HG03025 (cell line): ENCODE data around the gene E2F1.
"Not testable (repeated sequence)": the region's sequence is repeated elsewhere in the genome, so short reads cannot be mapped to it uniquely, and the experiment has no call there.

ENCODE experiments used
- ATAC-seq: cut with Tn5 transposase; IDR thresholded peaks from one replicate; pipeline ENCODE4 v1.9.1; 2021; ENCODE audit warnings: mild to moderate bottlenecking, moderate library complexity; ENCODE audit not compliant: unreplicated experiment, low FRiP score

E2F1 gene

GRCh38 chr20:33711446-33711738 is 25.2 kb upstream of the E2F1 start:
- ATAC-seq = no peak

DNA sequence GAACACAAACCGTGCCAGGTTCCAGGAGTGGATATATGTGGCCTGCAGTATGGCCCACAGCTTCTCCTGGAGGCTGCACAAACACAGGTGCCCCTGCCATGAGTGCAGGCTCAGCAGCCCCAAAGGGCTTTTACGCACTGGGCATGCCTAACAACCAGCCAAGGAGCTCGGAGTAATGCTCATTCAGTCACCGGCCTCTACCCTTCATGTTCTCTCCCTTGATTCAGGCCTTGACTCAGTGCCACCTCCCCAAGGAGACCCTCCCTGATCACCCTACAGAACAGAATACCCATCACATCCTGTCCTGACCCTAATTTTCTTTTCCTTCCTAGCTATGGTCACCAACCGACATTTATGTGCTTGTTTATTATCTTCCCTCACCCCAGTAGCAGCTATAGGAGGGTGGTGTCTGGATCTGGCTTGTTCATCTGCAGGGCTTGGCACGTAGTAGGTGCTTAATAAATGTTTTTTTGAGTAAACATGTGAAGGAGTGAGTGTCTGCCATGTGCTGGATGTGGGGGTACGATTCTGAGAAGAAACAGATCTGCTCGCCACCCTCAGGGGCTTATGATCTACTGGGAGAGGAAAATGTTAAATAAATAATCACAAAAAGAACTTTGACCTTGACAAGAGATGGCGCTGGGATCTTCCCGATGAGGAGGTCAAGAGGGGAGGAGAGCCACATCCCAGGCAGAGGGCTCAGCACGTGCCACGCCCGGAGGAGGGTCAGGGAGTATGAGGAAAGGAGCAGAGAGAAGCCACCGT is 24.7 kb upstream of the E2F1 start:
- ATAC-seq = no peak

DNA sequence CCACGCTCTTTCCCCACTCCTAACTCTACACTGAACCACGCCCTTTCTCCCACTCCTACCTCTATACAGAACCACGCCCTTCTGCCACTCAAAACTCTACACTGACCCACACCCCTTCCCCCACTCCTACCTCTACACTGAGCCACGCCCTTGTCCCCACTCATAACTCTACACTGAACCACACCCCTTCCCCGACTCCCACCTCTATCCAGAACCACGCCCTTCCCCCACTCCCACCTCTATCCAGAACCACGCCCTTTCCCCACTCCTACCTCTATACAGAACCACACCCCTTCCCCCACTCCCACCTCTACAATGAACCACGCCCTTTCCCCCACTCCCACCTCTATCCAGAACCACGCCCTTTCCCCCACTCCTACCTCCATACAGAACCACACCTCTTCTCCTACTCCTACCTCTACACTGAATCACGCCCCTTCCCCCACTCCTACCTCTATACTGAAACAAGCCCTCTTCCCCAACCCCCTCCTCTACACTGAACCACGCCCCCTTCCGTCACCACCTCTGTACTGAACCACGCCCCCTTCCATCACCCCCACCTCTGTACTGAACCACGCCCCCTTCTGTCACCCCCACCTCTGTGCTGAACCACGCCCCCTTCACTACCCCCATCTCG is 23.8 kb upstream of the E2F1 start:
- ATAC-seq = no peak

DNA sequence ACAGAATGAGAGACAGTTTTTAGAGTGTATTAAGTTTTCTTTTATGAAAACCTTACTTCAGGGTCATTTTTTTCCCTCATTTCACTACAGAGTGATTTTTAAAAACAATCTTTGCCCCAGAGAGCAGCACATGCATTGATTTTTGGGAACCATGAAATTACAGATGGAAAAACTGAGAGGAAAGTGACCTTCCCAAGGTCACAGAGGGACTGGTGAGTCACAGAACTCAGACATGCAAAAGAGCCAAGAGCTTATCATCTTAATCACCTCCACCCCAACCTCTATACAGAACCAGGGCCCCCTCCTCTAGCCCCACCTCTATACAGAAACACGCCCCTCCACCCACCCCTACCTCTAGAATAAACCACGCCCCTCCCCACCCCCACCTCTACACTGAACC is 23.2 kb upstream of the E2F1 start:
- ATAC-seq = no peak

GRCh38 chr20:33707668-33708067 is 21.5 kb upstream of the E2F1 start:
- ATAC-seq = no peak

DNA sequence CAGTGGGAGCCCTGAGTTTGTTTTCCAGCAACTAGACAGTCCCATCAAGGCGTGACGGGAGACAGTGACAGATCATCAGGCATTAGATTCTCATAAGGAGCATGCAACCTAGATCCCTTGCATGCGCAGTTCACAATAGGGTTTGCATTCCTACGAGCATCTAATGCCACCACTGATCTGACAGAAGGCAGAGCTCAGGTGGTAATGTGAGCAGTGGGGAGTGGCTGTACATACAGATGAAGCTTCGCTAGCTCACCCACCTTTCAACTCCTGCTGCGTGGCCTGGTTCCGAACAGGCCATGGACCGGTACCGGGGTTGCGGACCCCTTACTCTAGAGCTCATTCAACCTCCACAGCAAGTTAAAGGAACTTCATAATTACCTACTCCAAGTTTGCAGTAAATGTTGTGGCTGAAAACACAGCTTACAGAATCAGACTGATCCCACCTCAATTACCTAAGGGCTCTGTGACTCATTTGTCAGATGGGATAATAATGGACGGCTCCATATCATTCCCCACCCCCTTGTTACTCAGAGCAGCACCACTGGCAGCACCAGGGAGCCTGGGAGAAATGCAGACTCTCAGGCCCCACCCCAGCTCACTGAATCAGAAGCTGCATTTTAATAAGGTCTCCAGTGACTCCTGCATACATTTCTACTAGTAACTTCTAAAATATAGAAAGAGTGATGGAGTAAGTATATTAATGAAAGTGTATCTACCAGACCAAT is 18.2 kb upstream of the E2F1 start:
- no peak for ATAC-seq

GRCh38 chr20:33703498-33704137 is 17.4 kb upstream of the E2F1 start:
- ATAC-seq = no peak

GRCh38 chr20:33702861-33703260 is 16.7 kb upstream of the E2F1 start:
- no peak for ATAC-seq

- ATAC-seq = no peak
Observed at GRCh38 chr20:33701629-33702450, 15.7 kb upstream of the E2F1 start.

GRCh38 chr20:33700696-33701441 is 14.7 kb upstream of the E2F1 start:
- not testable (repeated sequence) for ATAC-seq

DNA sequence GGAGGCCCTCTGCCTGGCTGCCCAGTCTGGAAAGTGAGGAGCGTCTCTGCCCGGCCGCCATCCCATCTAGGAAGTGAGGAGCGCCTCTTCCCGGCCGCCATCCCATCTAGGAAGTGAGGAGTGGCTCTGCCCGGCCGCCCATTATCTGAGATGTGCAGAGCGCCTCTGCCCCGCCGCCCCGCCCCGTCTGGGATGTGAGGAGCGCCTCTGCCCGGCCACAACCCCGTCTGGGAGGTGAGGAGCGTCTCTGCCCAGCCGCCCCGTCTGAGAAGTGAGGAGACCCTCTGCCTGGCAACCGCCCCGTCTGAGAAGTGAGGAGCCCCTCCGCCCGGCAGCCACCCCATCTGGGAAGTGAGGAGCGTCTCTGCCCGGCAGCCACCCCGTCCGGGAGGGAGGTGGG is 12.8 kb upstream of the E2F1 start:
- ATAC-seq = not testable (repeated sequence)

DNA sequence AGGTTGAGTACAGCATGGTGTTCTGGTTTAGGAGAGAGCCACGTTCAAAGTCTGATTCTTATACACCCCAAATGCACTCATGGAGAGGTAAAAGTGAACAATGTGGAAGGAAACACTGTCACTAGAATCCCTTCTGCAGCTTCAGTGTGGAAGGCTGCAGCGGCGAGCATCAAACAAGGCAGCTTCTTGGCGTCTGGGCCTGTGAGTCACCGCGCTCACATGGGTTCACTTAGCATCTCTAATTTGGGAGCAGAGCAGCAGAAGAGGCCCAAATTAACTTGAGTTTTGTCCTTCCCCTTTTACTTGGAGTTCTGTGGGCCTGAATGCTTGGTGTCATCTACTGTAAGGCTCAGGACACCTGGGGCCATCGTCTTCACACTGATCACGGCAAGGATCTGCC is 10.9 kb upstream of the E2F1 start:
- ATAC-seq = no peak

DNA sequence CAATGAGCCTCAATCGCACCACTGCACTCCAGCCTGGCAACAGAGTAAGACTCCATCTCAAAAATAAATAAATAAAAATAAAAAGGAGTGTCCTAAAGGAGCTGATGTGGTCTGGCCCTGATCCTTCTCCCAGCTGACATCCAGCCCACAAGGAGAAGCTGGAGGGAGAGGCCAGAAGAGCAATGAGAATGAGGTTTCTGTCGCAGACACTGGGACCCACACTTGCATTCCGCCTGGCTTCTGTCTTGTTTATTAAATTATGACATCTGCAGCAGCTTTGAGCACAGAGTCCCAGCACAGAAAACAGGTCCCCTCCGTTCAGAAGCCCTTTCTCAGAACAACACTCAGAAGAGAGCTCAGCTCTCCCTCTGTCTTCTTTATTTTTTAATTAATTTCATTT is 10.3 kb upstream of the E2F1 start:
- ATAC-seq = no peak

GRCh38 chr20:33694639-33695012 is 8.4 kb upstream of the E2F1 start:
- ATAC-seq = no peak

DNA sequence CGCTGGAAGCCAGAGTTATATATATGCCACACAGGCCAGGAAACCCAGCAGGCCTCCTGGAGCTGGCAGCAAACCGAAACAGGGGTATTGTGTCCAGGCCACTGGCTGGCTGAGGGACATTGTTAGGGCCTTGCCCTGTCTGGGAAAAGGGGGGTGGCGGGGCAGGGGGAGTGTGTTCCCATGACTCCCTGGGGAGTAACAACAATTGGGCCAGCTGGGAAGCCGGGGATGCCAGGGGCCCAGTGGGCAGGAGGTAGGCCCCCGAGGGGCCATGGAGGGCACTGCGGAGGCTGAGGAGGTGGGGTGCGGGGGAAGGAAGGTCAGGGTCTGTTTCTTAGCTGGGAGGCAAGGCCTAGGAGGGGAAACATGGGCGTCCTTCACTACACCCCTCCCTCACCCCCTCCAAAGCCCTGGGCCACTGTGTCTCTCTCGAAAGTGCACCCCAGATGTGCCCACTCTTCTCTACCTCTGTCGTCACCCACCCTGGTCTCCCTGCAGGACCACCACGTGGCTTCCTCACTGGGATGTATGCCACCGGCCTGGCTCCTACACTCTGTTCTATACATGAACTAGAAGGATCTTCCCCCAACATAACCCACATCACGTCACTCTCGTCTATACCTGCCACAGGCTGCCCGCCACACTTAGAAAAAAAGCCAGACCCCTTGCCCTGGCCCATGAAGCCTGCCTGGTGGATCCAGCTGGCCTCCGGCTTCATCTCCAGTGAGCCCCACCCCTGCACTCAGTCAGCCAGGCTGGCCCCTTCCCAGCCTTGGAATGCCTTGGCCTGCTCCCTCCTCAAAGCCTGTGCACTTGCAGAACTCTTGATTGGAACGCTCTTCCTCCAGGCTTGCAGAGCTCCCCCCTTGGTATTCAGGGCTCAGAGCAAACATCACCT is 7.8 kb upstream of the E2F1 start:
- ATAC-seq = no peak

- ATAC-seq = no peak
Observed at GRCh38 chr20:33693289-33693688, 7.1 kb upstream of the E2F1 start.

- no peak for ATAC-seq
Observed at GRCh38 chr20:33689973-33690372, 3.8 kb upstream of the E2F1 start.

- ATAC-seq = no peak
Observed at GRCh38 chr20:33689493-33689892, 3.3 kb upstream of the E2F1 start.

GRCh38 chr20:33688938-33689424 is 2.8 kb upstream of the E2F1 start:
- ATAC-seq = no peak
